HG03025 (cell line): ENCODE measurements around the gene ADH6.
"Not testable (repeated sequence)": the region's sequence is repeated elsewhere in the genome, so short reads cannot be mapped to it uniquely, and the experiment has no call there.

Experiments
- ATAC-seq: cut with Tn5 transposase; IDR thresholded peaks from one replicate; pipeline ENCODE4 v1.9.1; 2021; ENCODE audit warnings: mild to moderate bottlenecking, moderate library complexity; ENCODE audit not compliant: unreplicated experiment, low FRiP score

ADH6 gene

DNA sequence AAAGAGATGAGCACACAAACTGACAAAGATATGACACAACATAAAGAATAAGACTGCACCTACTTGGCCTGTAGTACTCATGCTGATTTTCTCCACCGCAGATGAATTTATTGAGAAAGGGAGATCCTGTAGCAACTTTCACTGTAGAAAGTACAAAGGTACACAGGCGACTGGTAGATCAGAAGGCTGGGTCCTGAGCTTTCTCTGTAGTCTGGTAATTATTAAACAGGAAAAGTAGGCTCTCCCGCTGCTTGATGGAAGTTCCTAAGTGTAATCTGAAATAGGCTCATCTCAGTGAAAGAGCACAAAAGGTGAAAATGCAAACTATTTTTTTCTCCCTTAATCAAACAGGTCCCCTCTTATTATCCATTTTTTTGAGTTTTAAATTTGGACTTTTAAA lies at the start of gene ADH6:
Gene ADH6, minus strand, starts transcription at position 175 of the 400 bp plus-strand sequence. Its CDS starts 94 bp downstream, at position 81.
- ATAC-seq, result no peak

DNA sequence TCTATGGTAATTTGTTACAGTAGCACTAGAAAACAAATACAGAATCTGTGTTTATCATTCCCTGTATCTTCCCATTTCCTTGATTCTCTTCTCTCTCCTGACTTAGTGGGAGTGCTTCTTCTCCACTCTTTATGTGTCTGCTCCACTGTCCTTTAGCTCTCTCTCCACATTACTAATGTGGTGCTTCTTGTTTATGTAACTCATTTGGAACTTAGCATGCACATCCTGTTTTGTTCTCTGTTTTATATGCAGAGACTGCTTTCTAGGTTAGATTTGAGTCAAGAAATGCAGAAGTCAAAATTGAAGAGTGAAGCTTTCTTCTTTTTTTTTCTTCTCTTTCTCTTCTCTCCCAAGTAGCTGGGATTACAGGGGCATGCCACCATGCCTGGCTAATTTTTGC lies 45.9 kb upstream of the ADH6 start:
- ATAC-seq, result no peak

DNA sequence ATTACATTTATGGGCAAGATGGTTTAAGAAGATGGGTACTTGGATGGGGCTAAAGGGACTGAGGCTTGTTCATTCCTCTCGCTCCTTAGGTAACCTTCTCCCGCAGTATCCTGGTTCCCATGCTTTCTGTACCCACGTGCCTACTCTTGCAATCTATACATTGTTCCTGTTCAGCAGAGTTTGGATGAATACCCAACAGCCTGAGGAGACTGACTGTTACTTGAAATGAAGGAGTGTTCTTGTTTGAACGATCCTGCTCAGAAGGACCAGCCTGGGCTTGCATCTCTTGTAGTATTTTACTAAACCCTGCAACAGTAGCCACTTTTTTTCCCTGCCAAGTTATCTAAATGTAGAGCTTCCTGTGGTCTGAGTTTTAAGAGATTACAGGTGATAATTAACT lies 33.7 kb upstream of the ADH6 start:
- no peak for ATAC-seq

DNA sequence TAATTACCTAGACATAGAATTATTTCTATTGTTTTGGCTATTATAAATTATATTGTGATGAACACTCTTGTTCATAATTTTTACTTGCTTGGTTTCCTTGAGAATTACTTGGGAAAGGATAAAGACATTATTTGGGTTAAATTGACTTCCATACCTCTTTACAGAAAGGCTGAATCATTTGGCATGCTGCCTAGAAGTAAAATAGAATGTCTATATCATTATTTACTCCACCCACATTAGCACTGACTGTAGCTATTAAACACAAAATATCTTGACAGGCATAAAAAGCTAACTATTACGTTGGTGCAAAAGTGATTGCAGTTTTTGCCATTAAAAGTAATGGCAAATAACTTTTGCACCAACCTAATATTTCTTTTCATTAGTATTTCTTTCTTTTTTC lies 29.7 kb upstream of the ADH6 start:
- no peak for ATAC-seq

DNA sequence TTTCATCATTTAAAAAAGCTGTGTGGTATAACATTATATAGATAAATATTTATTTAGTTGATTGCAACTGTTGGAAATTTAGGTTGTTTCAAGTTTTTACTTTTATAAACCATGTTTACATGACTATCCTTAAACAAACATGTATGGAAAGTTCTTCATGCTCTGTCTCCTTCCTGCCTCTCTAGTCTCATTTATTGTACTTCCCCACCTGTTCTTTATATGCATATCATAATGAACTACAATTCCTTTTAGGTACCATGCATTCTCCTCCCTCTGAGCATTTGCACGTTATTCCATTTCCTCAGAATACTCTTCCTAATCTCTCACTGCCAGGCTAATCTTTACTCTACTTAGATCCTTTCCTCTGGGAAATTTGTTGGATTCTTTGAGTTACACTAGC lies 16.9 kb upstream of the ADH6 start:
- ATAC-seq, result no peak

DNA sequence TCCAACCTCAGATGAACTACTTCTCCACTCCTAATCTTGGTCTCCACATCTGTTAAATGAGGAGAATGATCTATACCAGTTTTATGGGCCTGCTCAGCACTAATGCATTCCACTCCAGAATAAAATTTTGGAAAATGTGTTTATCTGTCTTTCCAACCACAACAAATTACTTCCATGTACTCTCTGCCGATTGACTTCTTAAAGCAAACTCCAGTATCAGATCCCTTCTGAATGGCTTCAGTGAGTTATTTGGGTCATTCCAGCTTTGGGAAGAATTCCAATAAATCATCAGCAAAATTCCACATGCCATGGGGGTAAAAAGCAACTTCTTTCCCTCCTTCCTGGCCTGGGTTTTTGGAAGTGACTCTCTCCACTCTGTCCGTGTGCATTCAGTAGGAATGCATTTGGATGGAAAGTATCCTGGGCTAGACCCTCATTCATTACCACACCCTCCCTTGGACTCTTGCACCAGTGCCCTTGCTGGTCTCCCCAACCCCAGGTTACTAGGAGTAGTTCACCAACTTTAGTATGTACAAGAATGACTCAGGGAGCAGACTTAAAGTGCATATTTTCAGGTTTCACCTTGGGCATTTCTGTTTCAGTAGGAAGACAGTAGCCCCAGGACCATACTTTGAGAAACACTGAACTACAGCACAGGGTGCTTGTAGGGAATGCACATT lies 15.4 kb upstream of the ADH6 start:
- ATAC-seq, result no peak

DNA sequence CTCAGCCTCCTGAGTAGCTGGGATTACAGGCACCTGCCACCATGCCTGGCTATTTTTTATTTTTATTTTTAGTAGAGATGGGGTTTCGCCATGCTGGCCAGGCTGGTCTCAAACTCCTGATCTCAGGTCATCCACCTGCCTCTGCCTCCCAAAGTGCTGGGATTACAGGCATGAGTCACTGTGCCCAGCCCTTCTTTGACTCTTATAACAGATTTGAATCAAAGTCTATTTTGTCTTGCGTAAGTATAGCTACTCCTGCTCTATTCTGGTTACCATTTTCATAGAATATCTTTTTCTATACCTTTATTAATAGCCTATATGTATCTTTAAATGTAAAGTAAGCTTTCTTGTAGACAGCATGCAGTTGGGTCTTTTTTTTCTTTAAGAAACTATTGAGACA lies 14.4 kb upstream of the ADH6 start:
- ATAC-seq, result not testable (repeated sequence)

DNA sequence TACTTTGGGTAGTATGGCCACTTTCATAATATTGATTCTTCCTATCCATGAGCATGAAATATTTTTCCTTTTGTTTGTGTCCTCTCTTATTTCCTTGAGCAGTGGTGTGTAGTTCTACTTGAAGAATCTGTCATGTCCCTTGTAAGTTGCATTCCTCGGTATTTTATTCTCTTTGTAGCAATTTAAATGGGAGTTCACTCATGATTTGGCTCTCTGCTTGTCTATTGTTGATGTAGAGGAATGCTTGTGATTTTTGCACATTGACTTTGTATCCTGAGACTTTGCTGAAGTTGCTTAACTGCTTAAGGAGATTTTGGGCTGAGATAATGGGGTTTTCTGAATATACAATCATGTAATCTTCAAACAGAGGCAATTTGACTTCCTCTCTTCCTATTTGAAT lies 9.7 kb upstream of the ADH6 start:
- not testable (repeated sequence) for ATAC-seq

DNA sequence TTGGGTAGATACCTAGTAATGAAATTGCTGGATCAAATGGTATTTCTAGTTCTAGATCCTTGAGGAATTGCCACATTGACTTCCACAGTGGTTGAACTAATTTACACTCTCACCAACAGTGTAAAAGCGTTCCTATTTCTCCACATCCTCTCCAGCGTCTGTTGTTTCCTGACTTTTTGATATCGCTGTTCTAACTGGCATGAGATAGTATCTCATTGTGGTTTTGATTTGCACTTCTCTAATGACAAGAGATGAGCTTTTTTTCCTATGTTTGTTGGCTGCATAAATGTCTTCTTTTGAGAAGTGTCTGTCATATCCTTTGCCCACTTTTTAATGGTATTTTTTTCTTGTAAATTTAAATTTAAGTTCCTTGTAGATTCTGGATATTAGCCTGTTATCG lies 8.6 kb upstream of the ADH6 start:
- ATAC-seq, result not testable (repeated sequence)

DNA sequence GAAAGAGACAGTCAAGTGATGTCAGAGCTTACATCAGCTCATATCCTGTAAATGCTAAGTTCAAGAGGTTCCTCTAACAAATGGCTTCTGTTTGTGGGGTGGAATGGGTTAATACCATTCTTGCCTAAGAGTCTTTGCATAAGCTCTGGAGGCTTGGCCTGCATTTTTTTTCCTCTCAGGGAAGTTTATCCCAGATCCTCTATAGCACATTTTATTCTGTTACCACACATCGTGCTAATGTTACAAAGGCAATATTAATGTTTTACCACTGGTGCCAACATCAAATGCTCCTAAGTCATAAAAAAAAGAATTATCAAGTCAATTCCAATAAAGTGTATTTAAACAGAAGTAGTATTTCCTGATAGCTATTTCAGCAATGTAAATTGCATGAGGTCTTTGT lies 2.9 kb upstream of the ADH6 start:
- no peak for ATAC-seq

DNA sequence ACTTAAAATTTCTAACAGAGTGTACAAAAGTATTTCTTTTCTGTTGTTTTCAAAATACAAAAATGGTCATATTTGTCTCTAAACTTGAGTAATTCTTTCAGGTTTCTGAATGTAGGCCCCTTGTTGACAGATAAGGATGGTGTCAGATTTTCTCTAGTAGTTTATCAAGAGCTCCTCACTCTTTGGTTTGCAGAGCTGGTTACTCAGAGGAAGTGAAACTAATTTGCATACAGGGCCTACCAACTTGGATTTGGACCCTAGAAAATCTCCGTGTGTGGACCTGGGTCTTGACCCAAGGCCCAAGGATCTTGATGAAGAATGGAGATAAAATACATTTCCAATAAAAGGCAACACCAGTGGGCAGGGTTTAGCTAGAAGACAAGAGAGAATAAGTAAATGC lies 433 bp upstream of the ADH6 start:
- ATAC-seq, result no peak

DNA sequence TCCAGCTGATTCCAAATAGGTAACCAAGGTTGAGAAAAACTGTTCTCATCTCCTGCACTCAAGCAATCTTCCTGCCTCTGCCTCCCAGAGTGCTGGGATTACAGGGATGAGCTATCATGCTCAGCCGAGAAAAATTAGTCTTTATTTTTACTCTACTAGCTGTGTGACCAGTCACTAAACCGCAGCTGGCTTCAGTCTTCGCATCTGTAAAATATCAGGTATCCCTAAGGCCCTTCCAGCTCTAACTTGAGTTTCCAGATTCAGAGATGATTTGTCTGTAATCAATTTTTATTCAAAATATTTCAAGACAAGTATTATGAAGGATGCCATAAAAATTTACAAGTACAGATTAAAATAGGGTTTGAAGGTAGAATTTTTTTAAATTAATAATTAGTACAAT lies 3.5 kb downstream of the ADH6 start:
- no peak for ATAC-seq

DNA sequence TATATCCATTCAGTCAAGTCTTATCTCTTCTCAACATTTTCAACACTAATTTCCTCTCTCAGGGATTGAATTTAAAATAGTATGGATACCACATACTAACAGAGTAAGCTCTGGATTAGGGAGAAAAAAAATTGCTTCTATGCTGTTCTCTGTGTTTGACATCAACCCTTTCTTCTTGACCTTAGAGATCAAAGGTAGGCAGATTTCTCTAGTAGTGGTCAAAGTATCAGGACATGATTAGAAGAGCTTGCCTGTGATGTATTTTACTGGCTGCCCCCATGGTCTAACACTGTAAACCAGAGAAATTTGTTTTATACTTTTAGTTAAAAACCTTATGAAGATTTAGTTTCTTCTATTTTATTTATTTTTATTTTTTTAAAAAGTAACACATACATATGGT lies 8.3 kb downstream of the ADH6 start:
- no peak for ATAC-seq

DNA sequence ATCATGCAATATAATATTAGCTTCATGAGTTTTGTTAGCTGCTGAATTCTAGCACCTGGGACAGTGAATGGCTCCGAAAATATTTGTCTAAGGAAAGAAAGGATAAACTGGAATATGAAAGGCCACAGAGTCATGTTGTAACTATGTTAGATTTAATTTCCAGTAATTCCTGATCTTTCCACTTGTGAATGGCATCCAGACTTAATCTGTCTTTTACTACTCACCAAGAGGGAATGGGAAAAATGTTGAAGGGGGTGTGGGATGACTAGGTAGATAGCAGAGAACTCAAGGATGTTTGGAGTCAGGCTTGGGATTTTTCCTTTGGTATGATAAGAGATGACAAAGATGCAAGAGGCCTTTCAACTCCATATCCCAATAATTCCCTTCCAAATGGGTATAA lies 9.4 kb downstream of the ADH6 start:
- no peak for ATAC-seq

DNA sequence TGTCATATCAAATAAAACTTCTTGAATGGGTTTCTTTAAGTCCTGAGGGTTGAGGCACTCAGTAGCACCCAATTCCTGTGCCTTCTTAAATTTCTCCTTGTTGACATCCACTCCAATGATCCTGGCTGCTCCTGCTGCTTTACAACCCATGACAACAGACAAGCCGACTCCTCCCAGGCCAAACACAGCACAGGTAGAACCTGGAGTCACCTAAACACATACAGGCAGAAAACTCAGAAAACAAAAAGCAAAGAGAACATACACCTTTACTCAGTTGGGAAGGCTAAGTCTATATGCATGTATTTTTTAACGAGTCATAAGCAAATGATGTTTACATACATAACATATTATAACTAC lies 10.3 kb downstream of the ADH6 start:
- no peak for ATAC-seq

DNA sequence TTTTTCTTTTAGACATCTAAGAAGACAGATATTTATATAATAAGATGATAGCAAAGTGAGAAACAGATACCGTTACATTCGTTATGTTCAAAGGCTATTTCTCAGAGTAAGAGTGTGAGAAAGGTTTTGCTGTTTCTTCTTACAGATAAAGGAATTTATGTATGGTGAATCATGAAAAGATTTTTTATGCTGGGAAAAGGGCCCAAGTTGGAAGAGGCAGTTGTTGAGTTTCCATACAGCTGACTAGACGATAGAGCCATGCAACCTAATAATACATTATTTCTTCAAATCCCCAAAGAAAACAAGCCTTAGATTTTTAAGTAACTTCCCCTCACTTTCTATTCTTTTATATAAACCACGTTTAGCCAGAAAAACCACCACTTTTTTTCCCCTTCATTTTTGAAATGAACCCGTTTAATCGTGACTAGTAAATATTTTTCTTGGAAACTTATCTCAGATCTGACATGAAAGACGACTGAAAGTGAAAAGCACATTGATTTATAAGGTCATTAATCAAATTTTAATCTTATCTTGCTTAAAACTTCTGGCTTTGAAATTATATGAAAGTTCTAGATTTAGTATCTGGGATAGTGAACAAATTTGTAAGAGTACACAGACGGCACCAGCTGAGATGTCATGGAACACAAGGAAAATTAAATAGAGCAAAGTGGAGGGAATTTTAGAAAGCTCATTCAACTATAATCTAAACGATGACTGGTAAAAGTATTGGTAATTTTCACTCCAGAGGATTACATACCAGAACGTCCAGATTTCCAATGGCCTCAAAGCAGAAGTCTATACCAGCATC lies 10.9 kb downstream of the ADH6 start:
- ATAC-seq, result no peak

DNA sequence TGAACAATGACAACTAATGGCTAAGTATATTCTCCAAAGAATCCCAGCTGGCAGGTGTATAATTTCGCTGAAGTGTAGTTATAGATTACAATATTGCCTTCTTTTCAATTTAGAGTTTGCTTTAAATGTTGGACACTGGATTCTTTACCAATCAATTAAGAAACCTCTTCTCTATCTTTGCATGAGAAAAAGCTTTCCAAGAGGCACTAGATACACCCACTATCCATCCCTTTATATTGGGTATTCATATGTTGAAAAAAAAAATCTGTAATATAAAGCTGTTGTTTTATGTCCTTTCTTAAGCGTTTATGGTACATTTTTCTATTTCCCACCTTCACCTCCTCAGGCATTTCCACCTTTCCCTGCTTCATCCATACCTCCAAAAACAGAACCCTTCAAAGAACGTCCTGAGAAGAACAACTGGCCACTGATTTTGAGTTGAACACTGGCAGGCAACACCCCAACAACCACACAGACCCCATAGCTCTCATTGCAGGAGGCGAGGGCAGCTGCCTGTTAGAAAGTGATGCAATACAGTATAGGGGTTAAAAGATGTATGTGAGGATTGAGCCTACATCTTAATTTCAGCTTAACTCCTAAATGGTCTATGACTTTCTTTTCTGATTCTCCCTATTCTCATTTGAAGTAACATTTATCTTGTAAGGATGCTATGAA lies 11.8 kb downstream of the ADH6 start:
- no peak for ATAC-seq

DNA sequence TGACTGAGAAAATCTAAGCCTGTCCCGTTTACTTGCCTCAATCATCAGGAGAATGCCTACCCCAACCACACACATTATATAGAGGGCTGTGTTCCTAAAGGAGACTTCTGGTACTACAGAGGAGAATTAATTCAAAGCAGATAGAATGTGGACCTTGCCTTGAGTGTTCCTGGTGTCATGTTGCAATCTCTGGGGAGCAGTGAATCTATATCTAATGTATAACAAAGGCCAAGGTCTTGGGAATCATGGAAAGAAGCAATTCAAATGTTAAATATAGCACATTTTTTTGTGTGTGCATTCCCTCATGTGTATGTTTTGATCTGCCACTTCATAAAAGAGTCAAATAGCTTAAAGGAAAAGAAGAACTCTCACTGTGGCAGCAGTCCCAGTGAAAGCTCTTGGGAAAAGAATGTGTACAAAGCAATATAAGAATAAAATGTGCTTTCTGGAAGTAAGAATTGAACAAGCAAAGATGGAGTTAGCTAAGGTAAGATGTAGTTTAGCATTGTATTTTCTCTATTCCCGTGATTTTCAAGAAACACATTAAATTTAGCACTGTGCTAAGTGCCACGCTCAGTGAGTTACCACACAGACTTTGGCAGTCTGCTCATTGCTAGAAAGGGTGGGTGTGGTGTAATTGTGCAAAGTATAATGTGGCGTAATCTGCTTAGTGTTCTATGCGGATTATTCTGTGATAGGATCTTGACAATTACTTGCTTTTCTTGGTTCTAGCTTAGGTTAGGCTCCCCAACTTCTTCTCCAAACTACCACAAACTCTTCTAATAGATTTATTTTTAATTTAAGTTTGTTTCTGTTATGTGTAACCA lies 13.7 kb downstream of the ADH6 start:
- no peak for ATAC-seq

DNA sequence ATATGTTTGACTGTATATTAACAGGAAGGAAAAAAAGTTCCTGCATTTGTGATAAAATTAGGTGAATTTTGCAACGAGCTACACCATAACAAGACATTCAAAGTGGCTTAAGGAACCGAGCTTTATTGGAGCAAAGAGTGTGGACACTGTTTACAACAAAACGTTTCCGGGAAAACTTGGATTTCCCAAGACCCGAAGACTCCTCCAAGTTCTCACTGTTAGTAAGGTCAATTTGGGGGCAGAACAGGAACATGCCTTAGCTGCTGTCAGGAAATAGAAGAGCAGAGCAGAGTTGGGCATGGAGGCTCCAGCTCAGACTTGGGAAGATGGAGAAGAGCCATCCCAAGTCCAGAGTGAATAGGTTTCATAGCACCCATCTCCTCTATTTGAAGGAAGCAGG lies 16.5 kb downstream of the ADH6 start:
- ATAC-seq, result no peak

DNA sequence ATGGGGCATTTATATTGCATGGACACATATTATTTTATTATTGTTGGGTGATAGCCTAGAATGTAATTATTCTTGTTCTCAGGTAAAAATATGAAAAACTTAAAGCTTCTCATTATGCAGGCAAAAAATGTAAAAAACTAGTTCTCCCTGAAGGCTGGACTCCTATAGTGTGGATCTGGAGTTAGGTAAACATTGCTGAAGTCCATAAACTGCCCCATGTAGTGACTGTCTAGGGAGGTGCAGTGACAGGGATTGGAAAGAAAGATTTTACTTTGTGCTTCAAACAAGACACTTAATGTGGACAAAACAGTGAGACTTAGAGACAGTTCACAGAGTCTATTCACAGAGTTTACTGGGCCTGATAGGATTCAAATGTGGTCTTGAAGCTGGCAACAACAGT lies 17.0 kb downstream of the ADH6 start:
- ATAC-seq, result no peak

DNA sequence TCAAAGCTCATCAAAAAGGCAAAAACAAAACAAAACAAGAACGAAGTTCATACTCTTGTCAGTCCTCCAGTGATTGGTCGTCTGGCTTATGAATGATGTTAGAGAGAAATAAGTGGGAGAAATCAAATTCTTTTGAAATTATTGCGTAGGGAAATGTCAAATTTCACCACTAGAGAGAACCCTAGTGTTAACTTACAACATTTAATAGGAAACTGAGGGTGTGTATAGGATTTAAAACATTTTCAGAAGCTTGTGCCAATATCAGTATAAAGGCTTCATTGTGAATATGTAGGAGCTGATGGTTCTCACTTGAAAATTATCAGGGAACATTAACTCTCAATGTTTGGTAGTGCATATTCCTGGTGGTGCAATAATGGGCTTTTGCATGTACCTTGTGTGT lies 17.4 kb downstream of the ADH6 start:
- ATAC-seq, result no peak
